Right hindlimb (tissue), 1 donor: ENCODE results near the gene RIC1.
"Not testable (repeated sequence)": the region's sequence is repeated elsewhere in the genome, so short reads cannot be mapped to it uniquely, and the experiment has no call there.

ENCODE experiments used
- DNase-seq: peaks from one replicate; pipeline ENCODE4 v3.0.0-alpha.2; 2018

RIC1 gene

GRCh38 chr9:5683591-5683990 is 54.7 kb downstream of the RIC1 start:
- DNase-seq = not testable (repeated sequence)

GRCh38 chr9:5684101-5684500 is 55.2 kb downstream of the RIC1 start:
- no peak for DNase-seq

- no peak for DNase-seq
Measured at GRCh38 chr9:5688109-5688508, 59.2 kb downstream of the RIC1 start.

- DNase-seq = no peak
Measured at GRCh38 chr9:5690278-5690677, 61.4 kb downstream of the RIC1 start.

- no peak for DNase-seq
Measured at GRCh38 chr9:5695860-5696259, 67.0 kb downstream of the RIC1 start.

GRCh38 chr9:5696884-5697283 is 68.0 kb downstream of the RIC1 start:
- DNase-seq = no peak

GRCh38 chr9:5698004-5698403 is 69.1 kb downstream of the RIC1 start:
- no peak for DNase-seq

- no peak for DNase-seq
Measured at GRCh38 chr9:5698810-5699556, 70.1 kb downstream of the RIC1 start.

GRCh38 chr9:5708414-5708813 is 79.5 kb downstream of the RIC1 start:
- DNase-seq = no peak

- DNase-seq = no peak
Measured at GRCh38 chr9:5712651-5713390, 83.9 kb downstream of the RIC1 start.

GRCh38 chr9:5714501-5715401 is 85.8 kb downstream of the RIC1 start:
- no peak for DNase-seq

GRCh38 chr9:5715548-5716127 is 86.7 kb downstream of the RIC1 start:
- DNase-seq = no peak

GRCh38 chr9:5717434-5717833 is 88.5 kb downstream of the RIC1 start:
- DNase-seq = not testable (repeated sequence)

- DNase-seq = no peak
Measured at GRCh38 chr9:5718296-5719032, 89.6 kb downstream of the RIC1 start.

- DNase-seq = no peak
Measured at GRCh38 chr9:5719100-5719926, 90.4 kb downstream of the RIC1 start.

GRCh38 chr9:5720151-5720550 is 91.2 kb downstream of the RIC1 start:
- no peak for DNase-seq

GRCh38 chr9:5721279-5722087 is 92.6 kb downstream of the RIC1 start:
- DNase-seq = no peak

- not testable (repeated sequence) for DNase-seq
Measured at GRCh38 chr9:5722679-5723078, 93.8 kb downstream of the RIC1 start.

GRCh38 chr9:5735072-5735471 is 106.2 kb downstream of the RIC1 start:
- no peak for DNase-seq
